H9 (cell line): Measurements from ENCODE around the gene IRAK4. TPM values are rescaled to one million over a fixed set of nuclear protein-coding genes. Genes with fewer than 3 reads are reported as not detected.

Experiments
- DNase-seq: peaks from one replicate; pipeline ENCODE4 v3.0.0-alpha.2; 2017
- H2AFZ ChIP-seq: one replicate; pipeline ENCODE4 v1.6.1; 2013; ENCODE audit warnings: mild to moderate bottlenecking, low read length, control low read depth, moderate library complexity
- H2AK5ac ChIP-seq: 2 replicates; pipeline ENCODE4 v1.6.1; 2013; ENCODE audit warnings: low read length, control low read depth, mixed read lengths; ENCODE audit not compliant: insufficient read length
- H2BK120ac ChIP-seq: one replicate; pipeline ENCODE4 v1.6.1; 2013; ENCODE audit warnings: low read depth, mild to moderate bottlenecking, low read length, control low read depth, inconsistent platforms; ENCODE audit not compliant: poor library complexity, severe bottlenecking
- H2BK12ac ChIP-seq: 2 replicates; pipeline ENCODE4 v1.6.1; 2013; ENCODE audit warnings: low read length, control low read depth, mixed read lengths, low read depth; ENCODE audit not compliant: insufficient read length
- H2BK15ac ChIP-seq: 2 replicates; pipeline ENCODE4 v1.6.1; 2013; ENCODE audit warnings: low read depth, low read length, control low read depth
- H2BK20ac ChIP-seq: one replicate; pipeline ENCODE4 v1.6.1; 2013; ENCODE audit warnings: low read depth, mild to moderate bottlenecking, low read length, control low read depth, inconsistent platforms; ENCODE audit not compliant: poor library complexity, severe bottlenecking
- H2BK5ac ChIP-seq: 2 replicates; pipeline ENCODE4 v1.6.1; 2013; ENCODE audit warnings: low read length, control low read depth, mixed read lengths; ENCODE audit not compliant: insufficient read length
- H3K14ac ChIP-seq: 2 replicates; pipeline ENCODE4 v1.6.1; 2013; ENCODE audit warnings: low read length, control low read depth; ENCODE audit not compliant: insufficient read depth
- H3K18ac ChIP-seq: 2 replicates; pipeline ENCODE4 v1.6.1; 2013; ENCODE audit warnings: low read depth, mild to moderate bottlenecking, mixed read lengths, low read length, control low read depth; ENCODE audit not compliant: insufficient read length
- H3K23ac ChIP-seq: 2 replicates; pipeline ENCODE4 v1.6.1; 2013; ENCODE audit warnings: low read length, control low read depth, mixed read lengths, low read depth; ENCODE audit not compliant: insufficient read length
- H3K23me2 ChIP-seq: 2 replicates; pipeline ENCODE4 v1.6.1; 2013; ENCODE audit warnings: low read depth, mild to moderate bottlenecking, mixed read lengths, low read length, control low read depth; ENCODE audit not compliant: insufficient read length, poor library complexity, severe bottlenecking
- H3K27ac ChIP-seq: 2 replicates; pipeline ENCODE4 v1.5.1; 2013; ENCODE audit warnings: low read length, control low read depth, mixed read lengths, low read depth; ENCODE audit not compliant: insufficient read length
- H3K27me3 ChIP-seq: 2 replicates; pipeline ENCODE4 v1.6.1; 2013; ENCODE audit warnings: low read length, control low read depth, inconsistent platforms; ENCODE audit not compliant: insufficient read depth
- H3K4ac ChIP-seq: 2 replicates; pipeline ENCODE4 v1.6.1; 2013; ENCODE audit warnings: low read depth, mild to moderate bottlenecking, control low read depth, inconsistent platforms, low read length, moderate library complexity
- H3K4me1 ChIP-seq: 2 replicates; pipeline ENCODE4 v1.6.1; 2013; ENCODE audit warnings: low read length, control low read depth, inconsistent platforms; ENCODE audit not compliant: insufficient read depth
- H3K4me2 ChIP-seq: 2 replicates; pipeline ENCODE4 v1.6.1; 2013; ENCODE audit warnings: low read length, control low read depth, mixed read lengths; ENCODE audit not compliant: insufficient read length, insufficient read depth
- H3K56ac ChIP-seq: 2 replicates; pipeline ENCODE4 v1.6.1; 2013; ENCODE audit warnings: low read depth, mild to moderate bottlenecking, mixed read lengths, low read length, control low read depth; ENCODE audit not compliant: insufficient read length
- H3K79me1 ChIP-seq: 2 replicates; pipeline ENCODE4 v1.6.1; 2013; ENCODE audit warnings: low read depth, mild to moderate bottlenecking, moderate library complexity, low read length, control low read depth, inconsistent platforms; ENCODE audit not compliant: insufficient read depth, poor library complexity, severe bottlenecking
- H3K79me2 ChIP-seq: 2 replicates; pipeline ENCODE4 v1.6.1; 2013; ENCODE audit warnings: low read length, control low read depth, inconsistent platforms; ENCODE audit not compliant: insufficient read depth
- H3K9ac ChIP-seq: 2 replicates; pipeline ENCODE4 v1.6.1; 2013; ENCODE audit warnings: low read length, control low read depth, mixed read lengths; ENCODE audit not compliant: insufficient read length; ENCODE audit errors: extremely low read depth
- H3K9me3 ChIP-seq: one replicate; pipeline ENCODE4 v1.6.1; 2013; ENCODE audit warnings: low read depth, low read length, inconsistent platforms; ENCODE audit not compliant: control insufficient read depth
- H3T11ph ChIP-seq: one replicate; pipeline ENCODE4 v1.6.1; 2013; ENCODE audit warnings: mild to moderate bottlenecking, low read length, control low read depth, inconsistent platforms
- H4K20me1 ChIP-seq: one replicate; pipeline ENCODE4 v1.6.1; 2013; ENCODE audit not compliant: control insufficient read depth, insufficient read length, insufficient read depth
- H4K5ac ChIP-seq: 2 replicates; pipeline ENCODE4 v1.6.1; 2013; ENCODE audit warnings: low read depth, mild to moderate bottlenecking, mixed read lengths, low read length, control low read depth; ENCODE audit not compliant: insufficient read length
- H4K8ac ChIP-seq: replicated peaks from 2 replicates; pipeline ENCODE4 v1.6.1; 2013; ENCODE audit warnings: low read length, control low read depth, mixed read lengths, low read depth; ENCODE audit not compliant: insufficient read length
- H4K91ac ChIP-seq: 2 replicates; pipeline ENCODE4 v1.6.1; 2013; ENCODE audit warnings: low read depth, mild to moderate bottlenecking, moderate library complexity, mixed read lengths, low read length, control low read depth; ENCODE audit not compliant: insufficient read length
- H3K27ac Mint-ChIP-seq, 3 experiments: 2 replicates in 2 of 3; 3 replicates in 1 of 3; pipeline ENCODE4 v1.8.0; 2020 to 2021; ENCODE audit warnings: mixed read lengths in 3 of 3, mild to moderate bottlenecking in 1 of 3, moderate library complexity in 1 of 3
- H3K27me3 Mint-ChIP-seq: 2 replicates; pipeline ENCODE4 v1.8.0; 2021; ENCODE audit warnings: low read depth, mild to moderate bottlenecking, moderate library complexity, mixed read lengths
- H3K36me3 Mint-ChIP-seq, 3 experiments: 2 replicates in 2 of 3; 3 replicates in 1 of 3; pipeline ENCODE4 v1.8.0; 2020 to 2021; ENCODE audit warnings: low read depth in 3 of 3, mixed read lengths in 3 of 3; ENCODE audit not compliant: insufficient read depth in 1 of 3
- H3K4me1 Mint-ChIP-seq, 2 experiments: 2 replicates each; pipeline ENCODE4 v1.8.0; 2020; ENCODE audit warnings: mixed read lengths in 2 of 2
- H3K4me3 Mint-ChIP-seq, 2 experiments: 2 replicates in 1 of 2; 3 replicates in 1 of 2; pipeline ENCODE4 v1.8.0; 2020 to 2021; ENCODE audit warnings: mild to moderate bottlenecking in 2 of 2, mixed read lengths in 2 of 2, moderate library complexity in 1 of 2
- H3K9me3 Mint-ChIP-seq, 2 experiments: 2 replicates in 1 of 2; 3 replicates in 1 of 2; pipeline ENCODE4 v1.8.0; 2020; ENCODE audit warnings: mild to moderate bottlenecking in 2 of 2, mixed read lengths in 2 of 2, moderate library complexity in 1 of 2
- WGBS: extraction: QIAGEN DNeasy Blood & Tissue Kit; methylation state at CpG from one replicate; pipeline ENCODE4 v1.1.7; 2013; ENCODE audit warnings: missing lambda C conversion rate, low lambda C conversion rate, mixed read lengths; ENCODE audit not compliant: insufficient read length; ENCODE audit errors: extremely low coverage; 5-methylcytosine and 5-hydroxymethylcytosine counted together
- total RNA-seq: library from RNA; stranded (reverse); gene quantifications from 2 replicates; pipeline ENCODE4 v1.2.1, GENCODE V29; 2021
- TF ChIP-seq, protein P1 (sequence below): fragments of 200-600 bp; sonication (generic); conservative IDR thresholded peaks from 3 replicates; pipeline ENCODE4 v1.8.0; 2021; ENCODE audit warnings: antibody characterized with exemption, mild to moderate bottlenecking

IRAK4 gene
- total RNA-seq, 1 experiment from 2014 or later: 3.0 TPM

GRCh38 chr12:43827093-43827492 is 68.3 kb downstream of the IRAK4 start:
- no peak overlapping the region for H3K14ac ChIP-seq
- peaks cover 0 to 2% of the 10 kb centered on the region in 2 experiments; a peak in 2 of 5 replicates for H3K9me3 Mint-ChIP-seq
- no peak overlapping the region for H4K91ac ChIP-seq
- no peak overlapping the region for H2BK20ac ChIP-seq
- no peak overlapping the region for H4K5ac ChIP-seq
- no peak overlapping the region for H3K4me3 Mint-ChIP-seq
- no CpG with 5 or more reads among the region's 1 CpG for WGBS
- H2AK5ac ChIP-seq: no peak overlapping the region
- H3K36me3 Mint-ChIP-seq: no peaks in the 10 kb centered on the region
- H2BK5ac ChIP-seq: no peak overlapping the region
- no peak overlapping the region for H3K27ac ChIP-seq
- H3K27me3 ChIP-seq: no peaks in the 10 kb centered on the region
- no peak overlapping the region for H3K4me2 ChIP-seq
- H4K8ac ChIP-seq: no peak overlapping the region
- H3K18ac ChIP-seq: no peak overlapping the region
- no peaks in the 10 kb centered on the region for H3K23me2 ChIP-seq
- H3K79me2 ChIP-seq: no peaks in the 10 kb centered on the region
- no peak overlapping the region for H2BK12ac ChIP-seq
- H3K56ac ChIP-seq: no peak overlapping the region
- H3K9ac ChIP-seq: no peak overlapping the region
- no peaks in the 10 kb centered on the region for H3K4me1 ChIP-seq
- H3K4ac ChIP-seq: no peak overlapping the region
- no peak overlapping the region for H3K27ac Mint-ChIP-seq
- H2AFZ ChIP-seq: no peak overlapping the region
- H2BK15ac ChIP-seq: no peak overlapping the region
- no peak overlapping the region for H3T11ph ChIP-seq
- TF ChIP-seq, protein P1, sequence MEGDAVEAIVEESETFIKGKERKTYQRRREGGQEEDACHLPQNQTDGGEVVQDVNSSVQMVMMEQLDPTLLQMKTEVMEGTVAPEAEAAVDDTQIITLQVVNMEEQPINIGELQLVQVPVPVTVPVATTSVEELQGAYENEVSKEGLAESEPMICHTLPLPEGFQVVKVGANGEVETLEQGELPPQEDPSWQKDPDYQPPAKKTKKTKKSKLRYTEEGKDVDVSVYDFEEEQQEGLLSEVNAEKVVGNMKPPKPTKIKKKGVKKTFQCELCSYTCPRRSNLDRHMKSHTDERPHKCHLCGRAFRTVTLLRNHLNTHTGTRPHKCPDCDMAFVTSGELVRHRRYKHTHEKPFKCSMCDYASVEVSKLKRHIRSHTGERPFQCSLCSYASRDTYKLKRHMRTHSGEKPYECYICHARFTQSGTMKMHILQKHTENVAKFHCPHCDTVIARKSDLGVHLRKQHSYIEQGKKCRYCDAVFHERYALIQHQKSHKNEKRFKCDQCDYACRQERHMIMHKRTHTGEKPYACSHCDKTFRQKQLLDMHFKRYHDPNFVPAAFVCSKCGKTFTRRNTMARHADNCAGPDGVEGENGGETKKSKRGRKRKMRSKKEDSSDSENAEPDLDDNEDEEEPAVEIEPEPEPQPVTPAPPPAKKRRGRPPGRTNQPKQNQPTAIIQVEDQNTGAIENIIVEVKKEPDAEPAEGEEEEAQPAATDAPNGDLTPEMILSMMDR: no peak
- H3K27me3 Mint-ChIP-seq: no peaks in the 10 kb centered on the region
- no peaks in the 10 kb centered on the region for H3K9me3 ChIP-seq
- H3K23ac ChIP-seq: no peak overlapping the region
- H4K20me1 ChIP-seq: no peaks in the 10 kb centered on the region
- peaks cover 8 to 11% of the 10 kb centered on the region in 2 experiments for H3K4me1 Mint-ChIP-seq
- no peak overlapping the region for H2BK120ac ChIP-seq
- no peak for DNase-seq
- H3K79me1 ChIP-seq: no peaks in the 10 kb centered on the region
